Measurements from ENCODE around the gene FUZ. TPM values are rescaled to one million over a fixed set of nuclear protein-coding genes. Genes with fewer than 3 reads are reported as not detected.

The FUZ gene
- total and polyA plus RNA-seq, 2 donors (not counting 1 experiment from before 2014, with no cell fraction given), result 30.2 to 31.5 TPM

- ChIA-PET POLR2A (interaction anchor here (0.6 to 1.6 kb wide), 6 partner anchors 24 to 273 kb away, joined by 3 to 8 read pairs (median 4); partner anchors contain the start of genes AKT1S1 and TBC1D17), CTCF (no interaction called here)
- Histone ChIP-seq H4K20me1 (ENCODE audit: control insufficient read depth, insufficient read depth, low read length, poor library complexity, severe bottlenecking) (no peaks in the 10 kb centered on the region), H3K4me2 (replicated peaks; ENCODE audit: low read depth, low read length, poor library complexity, severe bottlenecking) (peak overlapping the region; percentile 80), H2AFZ (ENCODE audit: insufficient read depth, low read depth, low read length, poor library complexity, severe bottlenecking) (peak overlapping the region; percentile 85), H3K9ac (ENCODE audit: low read length) (peak overlapping the region; percentile 83), H3K27me3 (replicated peaks in 1 of 4; ENCODE audit: control extremely low read depth in 1 of 4, control insufficient read depth in 3 of 4, insufficient read depth in 4 of 4, low read length in 3 of 4) (no peaks in the 10 kb centered on the region), H3K36me3 (replicated peaks in 1 of 2; ENCODE audit: control extremely low read depth in 1 of 2, control insufficient read depth in 1 of 2, extremely low read depth in 1 of 2, insufficient read depth in 2 of 2, low read length in 1 of 2) (peaks cover 0 to 7% of the 10 kb centered on the region in 2 experiments), H3K79me2 (ENCODE audit: control insufficient read depth, insufficient read depth, low read length) (peaks cover 3% of the 10 kb centered on the region), H3K27ac (ENCODE audit: low read length in 2 of 2) (peak overlapping the region; percentile 63 to 66), H3K4me1 (ENCODE audit: control insufficient read depth in 2 of 2, insufficient read depth in 2 of 2, low read length in 2 of 2) (peaks cover 30 to 46% of the 10 kb centered on the region in 2 donors), H3K9me3 (ENCODE audit: control extremely low read depth in 1 of 3, control insufficient read depth in 2 of 3, insufficient read depth in 1 of 3, low read length in 2 of 3) (no peaks in the 10 kb centered on the region), H3K4me3 (ENCODE audit: control extremely low read depth in 1 of 5, extremely low read depth in 1 of 5, insufficient read depth in 1 of 5, low read depth in 2 of 5, low read length in 4 of 5) (peak overlapping the region; percentile 28 to 87 (median 79))
- Mint-ChIP-seq H3K4me3 (peak overlapping the region; percentile 96), H3K4me1 (peaks cover 49% of the 10 kb centered on the region), H3K27ac (peak overlapping the region; percentile 92), H3K27me3 (no peaks in the 10 kb centered on the region), H3K9me3 (ENCODE audit: insufficient read depth) (no peaks in the 10 kb centered on the region)
- DNase-seq (peak; percentile 92), ATAC-seq (ENCODE audit: low read depth) (peak; percentile 56)
- TF ChIP-seq EZH2 (IDR thresholded peaks at IDR 0.05; ENCODE audit: borderline replicate concordance, insufficient read depth, low read depth, low read length, poor library complexity, severe bottlenecking), result no peak
- no peak for TF ChIP-seq CTCF (IDR thresholded peaks at IDR 0.05)
- intact Hi-C loops (cut with micrococcal nuclease), result loop anchor here (1.0 to 5.0 kb wide), 3 partner anchors 9 to 681 kb away; no protein-coding TSS in a partner anchor
- 7% methylated on average over 30 of the region's 31 CpGs for WGBS (ENCODE audit: insufficient coverage)
These were observed 4.4 kb downstream of the FUZ start for GRCh38 chr19:49808711-49809159.
